Adrenal gland (tissue), 5 donors: ENCODE results near the gene ODR4.

ENCODE experiments used
- POLR2A ChIP-seq, 2 donors: fragments of 450-650 bp; IDR thresholded peaks; one replicate each; pipeline ENCODE4 v1.6.1; 2017; ENCODE audit warnings: antibody characterized with exemption in 2 of 2, mild to moderate bottlenecking in 2 of 2, moderate library complexity in 1 of 2
- TF ChIP-seq, protein P1 (sequence below), 6 experiments: fragments of 450-650 bp in 4 of 6; fragments of 200-600 bp in 2 of 6; sonication (generic) in 1 of 6; IDR thresholded peaks; 1 replicate in 5 of 6; 2 replicates in 1 of 6; pipeline versions ENCODE4 v1.5.1 to v1.8.0; 2016 to 2021; ENCODE audit warnings: antibody characterized with exemption in 6 of 6, mild to moderate bottlenecking in 2 of 6, moderate library complexity in 1 of 6
- donor health status: DM: no; HTN: no; CAD: no.

- no peak for TF ChIP-seq POLR2A (IDR thresholded peaks at IDR 0.05)
- TF ChIP-seq, protein P1, sequence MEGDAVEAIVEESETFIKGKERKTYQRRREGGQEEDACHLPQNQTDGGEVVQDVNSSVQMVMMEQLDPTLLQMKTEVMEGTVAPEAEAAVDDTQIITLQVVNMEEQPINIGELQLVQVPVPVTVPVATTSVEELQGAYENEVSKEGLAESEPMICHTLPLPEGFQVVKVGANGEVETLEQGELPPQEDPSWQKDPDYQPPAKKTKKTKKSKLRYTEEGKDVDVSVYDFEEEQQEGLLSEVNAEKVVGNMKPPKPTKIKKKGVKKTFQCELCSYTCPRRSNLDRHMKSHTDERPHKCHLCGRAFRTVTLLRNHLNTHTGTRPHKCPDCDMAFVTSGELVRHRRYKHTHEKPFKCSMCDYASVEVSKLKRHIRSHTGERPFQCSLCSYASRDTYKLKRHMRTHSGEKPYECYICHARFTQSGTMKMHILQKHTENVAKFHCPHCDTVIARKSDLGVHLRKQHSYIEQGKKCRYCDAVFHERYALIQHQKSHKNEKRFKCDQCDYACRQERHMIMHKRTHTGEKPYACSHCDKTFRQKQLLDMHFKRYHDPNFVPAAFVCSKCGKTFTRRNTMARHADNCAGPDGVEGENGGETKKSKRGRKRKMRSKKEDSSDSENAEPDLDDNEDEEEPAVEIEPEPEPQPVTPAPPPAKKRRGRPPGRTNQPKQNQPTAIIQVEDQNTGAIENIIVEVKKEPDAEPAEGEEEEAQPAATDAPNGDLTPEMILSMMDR (IDR thresholded peaks at IDR 0.05) = no peak
Measured at GRCh38 chr1:186426118-186426517, 50.5 kb downstream of the ODR4 start.
